ENCODE data around the gene SNX5.

Gene SNX5

GRCh38 chr20:18011951-18012645 is 43.5 kb upstream of the SNX5 start:
- Histone ChIP-seq H2BK15ac (replicated peaks; ENCODE audit: low read depth) (no peak overlapping the region), H4K8ac (ENCODE audit: low read depth, low read length) (no peak overlapping the region), H3K4me1 (ENCODE audit: control insufficient read depth, low read depth, low read length) (no peaks in the 10 kb centered on the region), H2AK5ac (ENCODE audit: low read length) (no peak overlapping the region), H3K56ac (ENCODE audit: low read length) (no peak overlapping the region), H2BK120ac (ENCODE audit: low read depth, low read length) (no peak overlapping the region), H3K79me1 (ENCODE audit: low read length) (no peaks in the 10 kb centered on the region), H3K27ac (ENCODE audit: low read depth, low read length) (no peak overlapping the region), H3K27me3 (ENCODE audit: insufficient read depth, low read length, poor library complexity) (no peaks in the 10 kb centered on the region), H3K79me2 (ENCODE audit: control insufficient read depth, insufficient read depth, low read length) (no peaks in the 10 kb centered on the region), H3K4ac (ENCODE audit: low read depth, low read length) (no peak overlapping the region), H3K4me3 (ENCODE audit: low read length) (no peak overlapping the region), H3K36me3 (ENCODE audit: control insufficient read depth, insufficient read depth, low read length) (no peaks in the 10 kb centered on the region), H2BK5ac (ENCODE audit: low read length) (no peak overlapping the region), H3K4me2 (ENCODE audit: low read length) (no peak overlapping the region), H3K23ac (ENCODE audit: low read length) (no peak overlapping the region), H3K18ac (ENCODE audit: low read length) (no peak overlapping the region), H3K9ac (ENCODE audit: low read length) (no peak overlapping the region), H4K5ac (ENCODE audit: low read length) (no peak overlapping the region)
- 100% methylated on average over 4 of the region's 21 CpGs for WGBS (ENCODE audit: extremely low coverage, insufficient coverage, low lambda C conversion rate)
- DNase-seq = no peak

- Histone ChIP-seq H2AK5ac (ENCODE audit: low read length) (no peak overlapping the region), H3K4me1 (ENCODE audit: control insufficient read depth, low read depth, low read length) (no peaks in the 10 kb centered on the region), H3K4ac (ENCODE audit: low read depth, low read length) (no peak overlapping the region), H3K4me3 (ENCODE audit: low read length) (no peak overlapping the region), H3K79me1 (ENCODE audit: low read length) (no peaks in the 10 kb centered on the region), H3K4me2 (ENCODE audit: low read length) (no peak overlapping the region), H3K79me2 (ENCODE audit: control insufficient read depth, insufficient read depth, low read length) (no peaks in the 10 kb centered on the region), H2BK5ac (ENCODE audit: low read length) (no peak overlapping the region), H3K9ac (ENCODE audit: low read length) (no peak overlapping the region), H4K5ac (ENCODE audit: low read length) (no peak overlapping the region), H3K27me3 (ENCODE audit: insufficient read depth, low read length, poor library complexity) (no peaks in the 10 kb centered on the region), H3K56ac (ENCODE audit: low read length) (no peak overlapping the region), H2BK120ac (ENCODE audit: low read depth, low read length) (no peak overlapping the region), H3K23ac (ENCODE audit: low read length) (no peak overlapping the region), H3K36me3 (ENCODE audit: control insufficient read depth, insufficient read depth, low read length) (no peaks in the 10 kb centered on the region), H2BK15ac (replicated peaks; ENCODE audit: low read depth) (no peak overlapping the region), H3K18ac (ENCODE audit: low read length) (no peak overlapping the region), H4K8ac (ENCODE audit: low read depth, low read length) (no peak overlapping the region), H3K27ac (ENCODE audit: low read depth, low read length) (no peak overlapping the region)
- DNase-seq = no peak
- WGBS (ENCODE audit: extremely low coverage, insufficient coverage, low lambda C conversion rate) = no CpG with 5 or more reads among the region's 14 CpGs
Measured at GRCh38 chr20:18011482-18011881, 42.9 kb upstream of the SNX5 start.

- H2BK15ac ChIP-seq (replicated peaks; ENCODE audit: low read depth) = no peak overlapping the region
- H3K4me2 ChIP-seq (ENCODE audit: low read length) = no peak overlapping the region
- no peaks in the 10 kb centered on the region for H3K27me3 ChIP-seq (ENCODE audit: insufficient read depth, low read length, poor library complexity)
- H2BK5ac ChIP-seq (ENCODE audit: low read length) = no peak overlapping the region
- no peak overlapping the region for H4K8ac ChIP-seq (ENCODE audit: low read depth, low read length)
- no peak overlapping the region for H2AK5ac ChIP-seq (ENCODE audit: low read length)
- H3K79me2 ChIP-seq (ENCODE audit: control insufficient read depth, insufficient read depth, low read length) = no peaks in the 10 kb centered on the region
- H3K9ac ChIP-seq (ENCODE audit: low read length) = no peak overlapping the region
- H3K23ac ChIP-seq (ENCODE audit: low read length) = no peak overlapping the region
- no peaks in the 10 kb centered on the region for H3K79me1 ChIP-seq (ENCODE audit: low read length)
- H3K4ac ChIP-seq (ENCODE audit: low read depth, low read length) = no peak overlapping the region
- no peak overlapping the region for H3K18ac ChIP-seq (ENCODE audit: low read length)
- no peaks in the 10 kb centered on the region for H3K4me1 ChIP-seq (ENCODE audit: control insufficient read depth, low read depth, low read length)
- no peak overlapping the region for H4K5ac ChIP-seq (ENCODE audit: low read length)
- H3K4me3 ChIP-seq (ENCODE audit: low read length) = no peak overlapping the region
- no CpG with 5 or more reads among the region's 7 CpGs for WGBS (ENCODE audit: extremely low coverage, insufficient coverage, low lambda C conversion rate)
- no peaks in the 10 kb centered on the region for H3K36me3 ChIP-seq (ENCODE audit: control insufficient read depth, insufficient read depth, low read length)
- no peak overlapping the region for H2BK120ac ChIP-seq (ENCODE audit: low read depth, low read length)
- H3K56ac ChIP-seq (ENCODE audit: low read length) = no peak overlapping the region
- no peak overlapping the region for H3K27ac ChIP-seq (ENCODE audit: low read depth, low read length)
- no peak for DNase-seq
Measured at GRCh38 chr20:18009116-18009515, 40.5 kb upstream of the SNX5 start.

DNA sequence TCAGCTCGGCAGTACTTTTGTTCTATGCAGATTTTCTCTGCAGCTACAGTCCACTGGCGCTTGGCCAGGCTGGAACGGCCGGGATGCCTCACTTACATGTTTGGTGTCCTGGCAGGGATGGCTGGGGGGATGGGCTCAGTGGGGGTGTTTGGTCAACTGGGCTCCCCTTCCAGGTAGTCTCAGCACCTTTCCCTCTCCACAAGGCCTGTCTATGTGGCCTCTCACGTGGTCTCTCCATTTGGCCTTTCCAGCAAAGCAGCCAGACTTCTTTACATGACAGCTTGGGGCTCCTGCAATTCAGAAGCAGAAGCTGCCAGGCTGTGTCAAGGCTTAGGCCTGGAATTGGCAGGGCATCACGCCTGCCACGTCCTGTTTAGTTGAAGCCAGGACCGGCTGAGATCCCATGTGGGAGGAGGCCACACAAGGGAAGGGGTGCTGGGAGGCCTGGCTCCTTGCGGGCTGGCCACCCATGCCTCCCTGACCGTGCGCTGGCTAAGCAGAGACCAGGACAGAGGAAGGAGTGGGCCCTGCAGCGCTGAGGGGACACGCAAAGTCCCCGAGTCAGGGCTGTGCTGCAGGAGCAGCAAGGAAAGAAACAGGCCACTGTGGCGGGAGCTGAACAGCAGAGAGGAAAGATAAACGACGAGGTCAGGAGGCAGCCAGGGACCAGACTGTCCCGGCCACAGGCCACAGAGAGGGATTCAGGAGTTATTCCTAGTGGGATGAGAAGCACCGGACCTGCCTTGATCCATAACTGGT is 39.1 kb upstream of the SNX5 start:
- no peak overlapping the region for H2BK15ac ChIP-seq (replicated peaks; ENCODE audit: low read depth)
- H3K23ac ChIP-seq (ENCODE audit: low read length) = no peak overlapping the region
- H3K4ac ChIP-seq (ENCODE audit: low read depth, low read length) = no peak overlapping the region
- H2AK5ac ChIP-seq (ENCODE audit: low read length) = no peak overlapping the region
- no peaks in the 10 kb centered on the region for H3K79me2 ChIP-seq (ENCODE audit: control insufficient read depth, insufficient read depth, low read length)
- H3K18ac ChIP-seq (ENCODE audit: low read length) = no peak overlapping the region
- H3K27me3 ChIP-seq (ENCODE audit: insufficient read depth, low read length, poor library complexity) = no peaks in the 10 kb centered on the region
- no peak overlapping the region for H2BK5ac ChIP-seq (ENCODE audit: low read length)
- no peak overlapping the region for H3K27ac ChIP-seq (ENCODE audit: low read depth, low read length)
- no peaks in the 10 kb centered on the region for H3K36me3 ChIP-seq (ENCODE audit: control insufficient read depth, insufficient read depth, low read length)
- no peaks in the 10 kb centered on the region for H3K79me1 ChIP-seq (ENCODE audit: low read length)
- H2BK120ac ChIP-seq (ENCODE audit: low read depth, low read length) = no peak overlapping the region
- H3K4me2 ChIP-seq (ENCODE audit: low read length) = no peak overlapping the region
- H3K9ac ChIP-seq (ENCODE audit: low read length) = no peak overlapping the region
- DNase-seq = no peak
- H3K4me1 ChIP-seq (ENCODE audit: control insufficient read depth, low read depth, low read length) = no peaks in the 10 kb centered on the region
- H4K5ac ChIP-seq (ENCODE audit: low read length) = no peak overlapping the region
- no peak overlapping the region for H4K8ac ChIP-seq (ENCODE audit: low read depth, low read length)
- WGBS (ENCODE audit: extremely low coverage, insufficient coverage, low lambda C conversion rate) = no CpG with 5 or more reads among the region's 19 CpGs
- H3K4me3 ChIP-seq (ENCODE audit: low read length) = no peak overlapping the region
- H3K56ac ChIP-seq (ENCODE audit: low read length) = no peak overlapping the region

- no peak overlapping the region for H3K4me2 ChIP-seq (ENCODE audit: low read length)
- no peaks in the 10 kb centered on the region for H3K36me3 ChIP-seq (ENCODE audit: control insufficient read depth, insufficient read depth, low read length)
- no peaks in the 10 kb centered on the region for H3K79me1 ChIP-seq (ENCODE audit: low read length)
- no peak overlapping the region for H3K18ac ChIP-seq (ENCODE audit: low read length)
- H4K5ac ChIP-seq (ENCODE audit: low read length) = no peak overlapping the region
- H2BK5ac ChIP-seq (ENCODE audit: low read length) = no peak overlapping the region
- H2BK120ac ChIP-seq (ENCODE audit: low read depth, low read length) = no peak overlapping the region
- no peak overlapping the region for H2AK5ac ChIP-seq (ENCODE audit: low read length)
- no peaks in the 10 kb centered on the region for H3K4me1 ChIP-seq (ENCODE audit: control insufficient read depth, low read depth, low read length)
- H4K8ac ChIP-seq (ENCODE audit: low read depth, low read length) = no peak overlapping the region
- H3K4ac ChIP-seq (ENCODE audit: low read depth, low read length) = no peak overlapping the region
- H3K23ac ChIP-seq (ENCODE audit: low read length) = no peak overlapping the region
- H3K9ac ChIP-seq (ENCODE audit: low read length) = no peak overlapping the region
- no peak overlapping the region for H2BK15ac ChIP-seq (replicated peaks; ENCODE audit: low read depth)
- H3K27ac ChIP-seq (ENCODE audit: low read depth, low read length) = no peak overlapping the region
- no peaks in the 10 kb centered on the region for H3K27me3 ChIP-seq (ENCODE audit: insufficient read depth, low read length, poor library complexity)
- H3K79me2 ChIP-seq (ENCODE audit: control insufficient read depth, insufficient read depth, low read length) = no peaks in the 10 kb centered on the region
- H3K56ac ChIP-seq (ENCODE audit: low read length) = no peak overlapping the region
- H3K4me3 ChIP-seq (ENCODE audit: low read length) = no peak overlapping the region
- WGBS (ENCODE audit: extremely low coverage, insufficient coverage, low lambda C conversion rate) = no CpG with 5 or more reads among the region's 7 CpGs
- no peak for DNase-seq
Measured at GRCh38 chr20:18006684-18007083, 38.1 kb upstream of the SNX5 start.

Data from mesendoderm (in vitro differentiated cells).